Umbilical cord (tissue), 2 donors: Measurements from ENCODE around the gene CHST11. TPM values are rescaled to one million over a fixed set of nuclear protein-coding genes. Genes with fewer than 3 reads are reported as not detected.

Source experiments
- DNase-seq: peaks from one replicate; pipeline ENCODE4 v3.0.0-alpha.2; 2015; ENCODE audit warnings: low spot score
- total RNA-seq: library from RNA; depleted of rRNA; stranded (reverse); fragments of >200 nt; gene quantifications from one replicate; pipeline ENCODE4 v1.2.3, GENCODE V29; 2014; ENCODE audit warnings: low replicate concordance; ENCODE audit not compliant: insufficient read depth

Gene CHST11
- total RNA-seq, 1 donor from 2014 or later: 6.5 TPM

- DNase-seq: no peak
Measured at GRCh38 chr12:104651811-104652210, 195.1 kb downstream of the CHST11 start.

- DNase-seq: no peak
Measured at GRCh38 chr12:104652358-104652757, 195.6 kb downstream of the CHST11 start.

GRCh38 chr12:104652910-104653309, 196.2 kb downstream of the CHST11 start:
- DNase-seq: no peak

DNA sequence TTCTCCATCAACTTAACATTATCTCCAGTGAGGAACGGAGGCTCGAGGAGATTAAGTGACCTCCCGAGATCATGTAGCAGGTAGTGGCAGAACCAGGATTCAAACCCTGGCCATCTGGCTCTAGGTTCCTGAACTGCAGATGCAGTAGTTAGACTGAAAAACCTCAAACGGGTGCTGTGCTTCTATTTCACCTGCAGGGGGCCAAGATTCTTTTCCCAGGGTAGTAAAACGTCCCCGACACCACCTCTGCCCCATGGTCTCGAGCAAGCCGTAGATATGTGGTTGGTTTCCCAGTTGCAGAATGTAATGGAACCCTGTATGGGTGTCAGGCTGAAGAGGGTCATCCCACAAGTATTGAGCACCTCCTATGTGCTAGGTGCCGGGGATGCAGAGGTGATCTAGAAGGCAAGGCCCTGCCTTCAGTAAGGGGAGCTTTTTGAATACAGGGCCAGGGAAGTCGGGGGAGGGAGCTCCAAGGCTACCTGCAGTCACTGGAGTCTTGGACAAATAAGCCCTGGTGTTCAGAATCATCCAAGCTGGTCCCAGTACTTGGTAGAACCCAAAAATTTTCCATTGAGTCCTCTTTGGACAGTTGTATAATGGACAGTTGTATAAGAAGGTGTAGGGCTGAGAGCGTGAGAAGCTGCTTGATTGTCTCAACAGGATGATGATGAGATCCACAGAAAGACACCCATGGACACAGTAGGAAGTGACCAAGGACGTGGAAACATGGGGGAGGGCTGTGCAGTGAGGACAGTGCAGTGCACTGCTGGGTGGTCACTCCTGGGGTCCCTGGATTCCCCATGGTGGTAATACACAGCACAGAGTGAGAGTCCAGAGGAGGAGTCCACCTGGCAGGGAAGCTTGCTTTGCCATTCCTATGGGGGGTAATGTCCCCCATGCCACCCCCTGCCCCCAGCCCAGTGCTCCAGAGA, 197.2 kb downstream of the CHST11 start:
- DNase-seq: no peak

- DNase-seq: no peak
Measured at GRCh38 chr12:104654665-104655609, 198.2 kb downstream of the CHST11 start.

GRCh38 chr12:104656383-104656782, 199.6 kb downstream of the CHST11 start:
- DNase-seq: no peak

DNA sequence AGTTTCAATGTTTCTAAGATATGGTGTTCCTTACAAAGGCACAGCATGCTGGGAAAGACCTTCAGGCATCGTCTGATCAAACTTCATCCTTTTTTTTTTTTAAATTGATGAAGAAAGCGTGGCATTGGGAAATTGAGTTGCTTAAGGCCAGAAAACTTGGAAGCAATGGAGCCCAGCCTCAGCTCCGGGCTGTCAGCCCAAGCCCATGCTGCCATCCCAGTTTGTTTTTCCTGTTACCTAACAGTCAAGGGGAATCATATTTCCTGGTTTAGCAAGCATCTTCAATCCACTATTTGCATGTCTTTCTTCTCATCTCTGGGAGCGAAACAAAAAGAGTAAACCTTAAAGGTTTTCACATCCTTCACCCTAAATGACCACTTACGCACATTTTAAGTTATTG, 200.2 kb downstream of the CHST11 start:
- no peak for DNase-seq

GRCh38 chr12:104657726-104658484, 201.2 kb downstream of the CHST11 start:
- DNase-seq: no peak

DNA sequence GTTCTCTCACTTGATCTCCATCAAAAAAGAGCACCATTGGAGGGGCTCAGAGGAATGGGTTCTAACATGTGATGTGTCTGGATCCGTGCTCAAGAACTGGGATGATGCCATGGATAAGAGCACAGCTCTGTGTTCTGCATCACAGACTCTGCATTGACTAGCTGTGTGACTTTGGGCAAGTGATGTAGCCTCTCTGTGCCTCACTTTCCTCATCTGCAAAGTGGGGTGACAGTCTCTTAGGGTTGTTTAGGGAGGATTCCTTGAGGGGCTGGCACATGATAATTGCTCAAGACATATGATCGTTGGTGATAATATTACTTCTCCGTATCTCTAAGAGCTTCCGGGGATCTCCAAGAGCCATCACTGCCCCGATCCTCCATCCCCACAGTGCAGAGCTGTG, 202.3 kb downstream of the CHST11 start:
- no peak for DNase-seq

DNA sequence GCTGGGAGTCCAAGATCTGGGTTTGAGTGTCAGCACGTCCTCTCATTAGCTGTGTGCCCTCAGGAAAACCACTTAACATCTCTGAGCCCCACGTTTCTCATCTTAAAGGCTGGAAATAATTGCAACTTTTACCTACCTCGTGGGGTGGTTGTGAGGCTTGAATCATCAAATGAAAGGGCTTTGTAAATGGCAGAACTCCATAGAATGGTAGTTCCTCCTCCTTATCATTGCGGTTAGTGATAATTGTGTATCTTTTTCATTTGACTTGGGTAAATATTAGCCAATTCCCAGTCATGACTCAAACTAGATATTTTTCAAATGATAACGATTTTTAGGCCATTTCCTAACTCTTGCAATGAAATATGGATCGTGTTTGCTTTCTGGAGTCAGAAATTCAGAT, 205.5 kb downstream of the CHST11 start:
- DNase-seq: no peak

- DNase-seq: no peak
Measured at GRCh38 chr12:104662908-104663307, 206.2 kb downstream of the CHST11 start.

- no peak for DNase-seq
Measured at GRCh38 chr12:104664351-104664750, 207.6 kb downstream of the CHST11 start.

- no peak for DNase-seq
Measured at GRCh38 chr12:104665296-104665695, 208.5 kb downstream of the CHST11 start.

DNA sequence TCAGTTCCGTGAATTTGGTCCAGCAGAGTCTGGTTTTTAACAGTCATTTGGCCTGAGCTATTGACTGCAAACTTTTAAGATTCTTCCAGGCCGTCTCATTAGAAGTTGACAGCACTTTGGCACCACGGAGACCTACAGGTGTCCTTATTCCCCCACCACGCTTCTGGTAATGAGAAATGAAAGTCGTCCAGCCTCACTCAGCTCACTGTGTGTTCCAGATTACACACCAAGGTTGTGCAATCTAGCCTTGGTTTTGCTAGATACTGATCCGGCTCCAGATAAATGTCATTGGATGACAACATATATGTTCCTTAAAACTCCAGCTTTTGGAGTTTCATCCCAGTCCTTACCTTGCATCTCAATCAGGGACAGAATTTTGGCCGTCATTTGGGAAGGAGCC, 210.4 kb downstream of the CHST11 start:
- DNase-seq: no peak

DNA sequence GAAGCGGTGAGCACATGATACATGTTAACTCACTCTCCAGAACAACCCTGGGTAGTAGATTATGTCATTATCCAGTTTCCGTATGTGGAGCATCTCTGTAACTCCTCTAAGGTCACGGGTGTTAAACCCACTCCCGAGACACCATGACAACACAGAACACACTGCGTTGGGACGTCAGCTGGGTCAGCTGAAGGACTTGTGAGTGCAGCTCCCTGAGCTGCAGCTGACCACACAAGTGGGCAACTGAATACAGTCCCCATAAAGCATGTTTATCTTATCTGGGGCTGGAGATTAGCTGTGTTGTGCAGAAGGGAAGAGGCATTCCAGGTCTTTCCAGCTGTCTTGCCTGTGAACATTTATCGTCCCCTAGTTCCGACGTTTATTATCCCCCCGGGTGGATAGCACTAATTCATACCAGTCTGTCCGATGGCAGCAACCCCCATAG, 211.5 kb downstream of the CHST11 start:
- DNase-seq: peak; percentile 90

DNA sequence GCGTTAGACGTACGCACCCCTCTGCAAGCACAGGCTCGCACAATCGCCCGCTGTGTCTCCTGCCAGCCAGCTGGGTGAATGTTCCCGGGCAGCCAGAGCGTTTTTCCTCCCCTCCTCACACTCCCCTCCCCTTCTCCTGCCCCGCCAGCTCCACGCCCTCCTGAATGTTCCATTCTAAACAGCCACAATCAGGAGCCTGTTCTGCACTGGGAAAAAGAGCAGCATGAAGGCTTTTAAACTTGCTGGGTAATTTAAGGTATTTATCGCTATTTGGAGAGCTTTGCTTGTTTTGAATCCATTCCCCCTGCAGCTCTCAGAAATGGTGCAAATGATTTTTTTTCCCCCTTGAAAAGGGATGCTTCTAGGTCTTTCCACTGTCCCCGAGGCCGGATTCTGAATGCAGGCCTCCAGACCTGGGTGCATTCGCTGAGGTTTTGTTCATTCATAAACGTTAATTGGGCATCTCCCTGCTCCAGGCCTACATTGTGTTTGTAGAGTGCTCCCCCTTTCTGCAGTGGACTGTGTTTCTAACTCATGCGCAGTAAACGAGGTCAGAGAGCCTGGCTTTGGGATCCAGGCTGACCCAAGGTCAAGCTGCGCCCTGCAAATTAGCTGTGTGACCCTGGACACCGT, 212.5 kb downstream of the CHST11 start:
- DNase-seq: peak; percentile 61

- peak; percentile 76 for DNase-seq
Measured at GRCh38 chr12:104669851-104670337, 213.1 kb downstream of the CHST11 start.

GRCh38 chr12:104670439-104671408, 214.0 kb downstream of the CHST11 start:
- peak; percentile 14 for DNase-seq

- peak; percentile 35 for DNase-seq
Measured at GRCh38 chr12:104671409-104672095, 214.8 kb downstream of the CHST11 start.
